HT1080 (cell line): ENCODE results near the gene STXBP2. TPM values are rescaled to one million over a fixed set of nuclear protein-coding genes. Genes with fewer than 3 reads are reported as not detected.
"Not testable (repeated sequence)": the region's sequence is repeated elsewhere in the genome, so short reads cannot be mapped to it uniquely, and the experiment has no call there.

Source experiments
- DNase-seq: peaks from one replicate; pipeline ENCODE4 v3.0.0-alpha.2; 2015; ENCODE audit warnings: low read depth
- total RNA-seq: library from RNA; depleted of rRNA; stranded (reverse); fragments of >200 nt; shearing (Covaris generic); gene quantifications from 2 replicates; pipeline ENCODE4 v1.2.3, GENCODE V29; 2014

The STXBP2 gene
- total RNA-seq, 1 experiment from 2014 or later: 1.1 TPM

DNA sequence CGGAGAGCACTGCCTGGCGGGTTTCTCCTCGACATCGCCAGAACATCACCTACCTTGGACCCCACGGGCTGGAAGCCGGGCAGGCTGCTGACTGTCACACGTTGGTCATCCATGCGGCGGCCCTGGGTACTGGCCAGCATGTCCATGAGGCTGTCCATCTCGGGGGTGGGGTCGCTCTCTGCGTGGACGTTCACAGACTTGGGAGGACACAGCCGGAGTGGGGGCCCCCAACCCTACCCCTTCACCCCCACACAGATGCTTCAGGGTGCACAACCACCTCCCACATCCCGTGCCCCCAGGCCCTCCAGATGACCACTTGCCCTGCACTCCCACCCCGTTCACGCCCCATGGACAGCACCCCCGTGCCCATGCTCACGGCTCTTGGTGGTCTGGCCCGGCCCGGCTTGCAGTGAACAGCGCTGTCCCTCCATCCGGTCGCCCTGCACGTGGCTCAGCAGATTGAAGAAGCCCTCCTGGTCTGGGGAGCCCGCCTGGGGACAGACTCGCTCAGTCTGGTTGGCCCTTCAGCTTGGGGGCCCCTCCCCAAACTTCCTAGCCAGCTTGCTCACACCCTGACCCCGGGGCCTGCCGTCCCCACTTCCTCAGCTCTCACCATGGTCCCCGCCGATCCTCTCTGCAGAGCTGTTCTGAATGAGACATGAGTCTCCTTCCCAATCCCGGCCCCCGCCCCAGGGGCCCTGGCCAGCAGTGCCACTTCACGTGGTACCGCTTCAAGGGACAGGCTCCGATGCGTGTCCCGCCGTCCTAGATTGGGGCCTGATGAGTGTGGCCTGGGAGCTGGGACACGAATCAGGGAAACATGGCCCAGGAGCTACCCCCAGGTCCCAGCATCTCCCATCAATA, 4.3 kb upstream of the STXBP2 start:
- DNase-seq: no peak

DNA sequence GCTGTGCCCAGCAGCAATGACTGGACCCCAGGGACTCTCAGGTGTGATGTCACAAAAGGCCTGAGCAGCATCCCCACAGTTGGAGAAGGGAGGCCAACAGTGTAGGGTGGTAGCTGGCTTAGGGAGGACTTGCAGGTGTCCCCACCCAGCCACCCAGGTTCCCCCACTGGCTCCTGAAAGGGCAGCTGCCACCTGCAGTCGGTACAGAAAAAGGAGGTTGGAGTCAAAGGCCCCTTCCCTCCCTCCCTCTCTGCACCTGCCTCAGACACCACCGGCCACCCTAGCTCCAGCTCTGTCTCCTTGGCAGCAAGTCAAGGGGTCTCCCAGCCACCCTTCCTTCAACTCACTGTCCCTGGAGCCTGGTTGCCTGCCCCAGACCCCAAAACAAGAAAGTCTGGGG, 3.2 kb upstream of the STXBP2 start, which contains the start of gene PCP2:
TSS of gene PCP2 (minus strand) at position 22 of the 400 bp plus-strand sequence. CDS start 262 bp downstream, outside the sequence.
- no peak for DNase-seq

DNA sequence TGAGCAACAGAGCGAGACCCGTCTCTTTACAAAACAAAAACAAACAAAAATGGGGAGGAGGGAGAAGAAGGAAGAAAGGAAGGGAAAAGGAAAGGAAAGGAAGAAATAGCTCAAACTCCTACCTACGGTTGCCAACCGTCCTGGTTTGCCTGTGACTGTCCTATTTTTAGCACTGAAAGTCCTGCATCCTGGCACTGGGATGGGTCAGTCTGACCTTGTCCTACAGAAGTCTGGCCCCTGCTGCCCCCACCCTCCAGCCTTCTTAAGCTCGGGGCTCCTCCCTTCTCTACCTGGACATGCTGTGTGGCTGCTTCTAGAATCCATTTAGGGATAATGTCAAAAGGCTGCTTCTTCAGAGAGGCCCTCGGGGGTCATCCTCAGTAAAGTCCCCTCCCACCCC, 1.2 kb upstream of the STXBP2 start:
- DNase-seq: no peak

DNA sequence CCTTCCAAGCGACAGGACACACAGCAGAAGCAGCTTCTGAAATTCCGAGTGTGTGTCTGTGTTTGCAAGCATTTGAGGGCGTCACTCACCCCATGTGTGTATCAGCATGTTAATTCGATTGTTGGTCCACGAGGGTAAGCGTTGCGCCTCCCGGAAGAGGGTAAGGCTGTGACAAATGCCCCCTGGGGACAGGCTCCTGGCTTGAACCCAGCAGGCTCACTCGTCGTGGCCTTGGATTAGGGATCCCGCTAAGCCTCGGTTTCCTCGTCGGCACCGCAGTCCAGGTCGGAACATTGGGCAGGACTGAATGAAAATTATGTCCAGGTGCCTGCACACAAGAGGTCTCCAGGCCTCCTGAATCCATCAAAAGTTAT, 606 bp upstream of the STXBP2 start:
- no peak for DNase-seq

DNA sequence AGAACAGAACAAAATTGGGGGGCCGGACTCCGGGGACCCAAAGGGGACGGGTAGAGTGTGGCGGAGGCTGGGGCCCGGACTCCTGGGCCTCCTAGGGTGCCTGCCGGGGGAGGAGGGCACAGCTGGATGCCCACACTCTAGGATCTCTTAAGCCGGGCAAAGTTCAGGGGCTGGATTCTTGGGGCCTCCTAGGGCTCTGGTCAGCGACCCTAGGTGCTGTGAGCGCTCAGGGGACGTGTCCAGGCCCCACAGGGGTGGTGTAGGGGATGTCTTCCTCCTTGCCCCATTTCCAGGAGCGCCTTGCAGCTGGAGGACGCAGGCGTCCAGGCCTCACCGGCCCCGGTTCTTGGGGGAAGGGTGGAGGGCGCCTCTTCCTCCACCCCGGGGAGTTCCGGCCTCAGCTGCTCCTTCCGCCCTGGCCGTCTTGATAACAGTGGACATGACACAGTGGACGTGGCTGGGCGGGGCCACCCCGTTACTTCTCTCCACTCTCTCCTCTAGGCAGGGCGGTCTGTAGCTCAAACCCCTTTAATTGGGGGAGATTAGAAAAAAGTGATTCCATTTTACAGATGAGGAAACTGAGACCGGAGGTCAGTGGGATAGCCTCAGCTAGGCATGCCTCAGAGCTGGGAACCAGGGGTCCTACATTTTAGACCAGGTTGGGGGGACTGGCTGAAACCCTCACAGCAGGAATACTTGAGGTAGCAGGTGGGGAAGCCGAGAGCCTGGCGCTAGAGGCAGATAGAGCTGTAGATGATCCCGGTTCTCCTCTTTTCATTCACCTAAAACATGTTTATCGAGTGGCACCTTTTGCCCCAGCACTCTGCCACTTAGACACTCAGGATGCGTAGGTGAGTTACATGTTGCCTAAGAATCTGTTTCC, 705 bp downstream of the STXBP2 start:
- DNase-seq: no peak

DNA sequence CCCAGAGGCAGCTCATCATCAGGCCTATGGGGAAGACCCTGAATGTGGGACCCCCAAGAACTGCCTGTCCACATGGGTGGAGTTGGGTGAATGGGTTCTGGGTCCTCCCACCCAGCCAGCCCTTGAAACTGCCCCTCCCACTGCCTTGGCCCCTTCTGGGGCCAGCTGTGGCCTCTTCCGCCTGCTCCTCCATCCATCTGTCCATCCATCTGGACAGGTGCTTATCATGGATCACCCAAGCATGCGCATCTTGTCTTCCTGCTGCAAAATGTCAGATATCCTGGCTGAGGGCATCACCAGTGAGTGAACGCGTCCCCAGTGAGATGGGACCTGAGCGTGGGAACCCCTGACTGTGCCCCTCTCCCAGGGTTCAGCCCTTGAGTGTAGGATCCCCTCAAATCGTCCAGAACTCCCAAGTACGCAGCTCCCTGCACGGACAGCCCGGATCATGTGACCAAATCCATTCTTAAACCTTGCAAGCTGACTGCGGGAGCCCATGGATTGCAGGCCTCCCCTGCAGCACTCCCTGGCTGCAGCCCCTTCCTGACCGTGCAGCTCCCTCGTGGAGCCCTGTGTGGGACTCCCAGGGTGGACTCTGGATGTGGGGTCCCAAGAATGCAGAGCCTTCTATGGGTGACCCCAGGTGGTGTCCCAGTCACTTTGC, 2.0 kb downstream of the STXBP2 start:
- DNase-seq: no peak

DNA sequence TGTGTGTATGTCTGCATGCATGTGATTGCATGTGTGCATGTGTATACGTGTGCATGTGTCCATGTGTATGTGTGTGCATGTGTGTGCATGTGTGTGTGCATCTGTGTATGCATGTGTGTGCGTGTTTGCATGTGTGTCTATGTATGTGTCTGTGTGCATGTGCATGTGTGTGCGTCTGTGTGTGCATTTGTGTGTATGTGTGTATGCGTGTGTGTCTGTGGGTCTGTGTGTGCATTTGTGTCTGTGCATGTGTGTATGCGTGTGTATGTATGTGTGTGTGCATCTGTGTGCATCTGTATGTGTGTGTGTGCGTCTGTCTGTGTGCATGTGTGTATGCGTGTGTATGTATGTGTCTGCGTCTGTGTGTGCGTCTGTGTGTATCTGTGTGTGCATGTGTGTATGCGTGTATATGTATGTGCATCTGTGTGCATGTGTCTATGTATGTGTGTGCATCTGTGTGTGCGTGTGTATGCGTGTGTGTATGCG, 3.0 kb downstream of the STXBP2 start:
- DNase-seq: no peak

DNA sequence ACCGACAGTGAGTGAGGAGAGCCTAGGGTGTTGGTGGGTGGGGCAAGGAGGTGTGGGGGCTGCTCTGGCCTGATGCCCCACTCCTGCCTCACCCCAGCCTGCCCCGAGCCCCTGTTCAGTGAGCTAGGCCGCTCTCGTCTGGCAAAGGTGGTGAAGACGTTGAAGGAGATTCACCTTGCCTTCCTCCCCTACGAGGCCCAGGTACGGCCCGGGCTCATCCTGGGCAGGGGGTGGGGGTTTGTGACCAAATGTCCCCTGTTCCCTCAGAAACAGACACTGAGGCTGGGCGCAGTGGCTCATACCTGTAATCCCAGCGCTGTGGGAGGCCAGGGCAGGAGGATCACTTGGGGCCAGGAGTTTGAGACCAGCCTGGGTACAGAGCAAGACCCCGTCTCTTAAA, 3.9 kb downstream of the STXBP2 start:
- no peak for DNase-seq

DNA sequence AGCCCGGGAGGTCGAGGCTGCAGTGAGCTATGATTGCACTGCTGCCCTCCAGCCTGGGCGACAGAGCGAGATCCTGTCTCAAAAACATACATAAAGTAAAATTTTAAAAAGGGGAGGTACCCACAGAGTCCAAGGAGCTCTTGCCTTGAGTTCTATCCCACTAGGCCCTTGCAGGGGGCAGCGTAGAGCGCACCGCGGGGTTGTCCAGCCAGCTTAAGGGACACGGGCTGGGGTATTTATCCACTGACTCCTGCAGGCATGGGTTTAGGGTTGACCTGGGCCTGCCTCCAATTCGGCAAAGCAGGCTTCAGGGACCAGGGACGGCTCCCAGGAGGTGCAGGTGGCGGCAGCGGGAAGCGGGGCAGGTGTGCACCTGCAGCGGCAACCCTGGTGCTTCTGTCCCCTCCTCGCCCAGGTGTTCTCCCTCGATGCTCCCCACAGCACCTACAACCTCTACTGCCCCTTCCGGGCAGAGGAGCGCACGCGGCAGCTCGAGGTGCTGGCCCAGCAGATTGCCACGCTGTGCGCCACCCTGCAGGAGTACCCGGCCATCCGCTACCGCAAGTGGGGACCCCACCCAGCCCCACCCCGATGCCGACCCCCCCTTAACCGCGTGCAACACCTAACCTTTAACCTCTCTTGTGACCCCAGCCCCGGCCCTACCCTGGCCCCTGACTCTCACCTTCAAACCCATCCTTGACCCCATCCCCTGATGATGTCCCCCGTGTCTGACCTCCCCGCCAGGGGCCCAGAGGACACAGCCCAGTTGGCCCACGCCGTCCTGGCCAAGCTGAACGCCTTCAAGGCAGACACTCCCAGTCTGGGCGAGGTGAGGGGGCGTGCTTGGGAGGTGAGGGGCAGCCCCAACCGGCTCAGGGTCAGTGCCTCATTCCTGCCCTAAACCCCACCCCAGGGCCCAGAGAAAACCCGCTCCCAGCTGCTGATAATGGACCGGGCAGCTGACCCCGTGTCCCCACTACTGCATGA, 4.7 kb downstream of the STXBP2 start:
- no peak for DNase-seq

DNA sequence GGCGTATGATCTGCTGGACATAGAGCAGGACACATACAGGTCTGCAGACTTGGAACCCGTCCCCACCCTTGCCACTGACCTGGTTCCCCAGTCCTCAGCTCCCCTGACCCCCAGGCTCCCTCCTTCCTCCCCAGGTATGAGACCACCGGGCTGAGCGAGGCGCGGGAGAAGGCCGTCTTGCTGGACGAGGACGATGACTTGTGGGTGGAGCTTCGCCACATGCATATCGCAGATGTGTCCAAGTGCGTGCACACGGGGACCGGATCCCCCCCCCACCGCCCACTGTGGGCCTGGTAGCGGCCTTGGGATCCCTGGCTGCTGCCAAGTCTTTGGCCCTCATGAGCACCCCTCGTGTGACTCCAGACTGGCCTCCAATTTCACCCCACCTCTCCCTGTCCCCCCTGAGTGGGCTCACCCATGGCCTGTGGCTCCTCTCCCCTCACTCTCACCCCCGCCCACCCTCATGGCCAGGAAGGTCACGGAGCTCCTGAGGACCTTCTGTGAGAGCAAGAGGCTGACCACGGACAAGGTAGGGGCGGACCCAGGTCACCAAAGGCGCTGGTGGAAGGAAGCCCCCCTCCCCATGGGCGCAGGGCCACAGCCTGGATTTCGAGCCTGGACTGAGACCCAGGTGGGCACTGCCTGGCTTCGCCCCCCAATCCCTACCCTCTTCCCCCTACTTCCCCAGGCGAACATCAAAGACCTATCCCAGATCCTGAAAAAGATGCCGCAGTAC, 5.6 kb downstream of the STXBP2 start:
- no peak for DNase-seq

DNA sequence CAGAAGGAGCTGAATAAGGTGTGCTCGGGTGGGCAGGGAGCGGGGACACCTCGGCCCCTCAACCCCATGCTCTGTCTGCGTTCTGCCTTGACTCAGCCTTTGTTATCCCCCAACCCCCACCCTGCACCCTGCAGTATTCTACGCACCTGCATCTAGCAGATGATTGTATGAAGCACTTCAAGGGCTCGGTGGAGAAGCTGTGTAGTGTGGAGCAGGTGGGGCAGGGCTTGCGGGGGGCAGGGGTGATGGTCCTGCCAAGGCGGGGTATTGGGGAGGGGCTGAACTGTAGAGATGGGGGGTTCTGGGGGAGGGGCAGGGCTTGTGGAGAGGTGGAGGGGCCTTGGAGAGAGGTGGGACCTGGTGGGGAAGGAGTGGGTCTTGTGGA, 6.1 kb downstream of the STXBP2 start:
- no peak for DNase-seq

DNA sequence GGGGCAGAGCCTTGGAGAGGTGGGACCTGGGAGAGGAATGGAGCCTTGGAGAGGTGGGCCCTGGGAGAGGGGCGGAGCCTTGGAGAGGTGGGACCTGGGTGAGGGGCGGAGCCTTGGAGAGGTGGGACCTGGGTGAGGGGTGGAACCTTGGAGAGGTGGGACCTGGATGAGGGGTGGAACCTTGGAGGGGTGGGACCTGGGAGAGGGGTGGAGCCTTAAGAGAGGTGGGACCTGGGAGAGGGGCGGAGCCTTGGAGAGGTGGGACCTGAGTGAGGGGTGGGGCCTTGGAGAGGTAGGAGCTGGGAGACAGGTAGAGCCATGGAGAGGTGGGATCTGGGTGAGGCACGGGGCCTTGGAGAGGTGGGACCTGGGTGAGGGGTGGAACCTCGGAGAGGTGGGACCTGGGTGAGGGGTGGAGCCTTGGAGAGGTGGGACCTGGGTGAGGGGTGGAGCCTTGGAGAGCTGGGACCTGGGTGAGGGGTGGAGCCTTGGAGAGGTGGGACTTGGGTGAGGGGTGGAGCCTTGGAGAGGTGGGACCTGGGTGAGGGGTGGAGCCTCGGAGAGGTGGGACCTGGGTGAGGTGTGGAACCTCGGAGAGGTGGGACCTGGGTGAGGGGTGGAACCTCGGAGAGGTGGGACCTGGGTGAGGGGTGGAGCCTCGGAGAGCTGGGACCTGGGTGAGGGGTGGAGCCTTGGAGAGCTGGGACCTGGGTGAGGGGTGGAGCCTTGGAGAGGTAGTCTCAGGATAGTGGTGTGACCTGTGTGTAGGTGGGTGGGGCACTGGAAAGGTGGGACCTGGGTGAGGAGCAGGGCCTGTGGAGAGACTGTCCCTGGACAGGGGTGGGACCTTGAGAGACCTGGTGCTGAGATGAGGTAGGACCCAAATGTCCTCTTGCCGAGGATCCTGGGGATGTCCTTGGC, 7.0 kb downstream of the STXBP2 start:
- DNase-seq: not testable (repeated sequence)

DNA sequence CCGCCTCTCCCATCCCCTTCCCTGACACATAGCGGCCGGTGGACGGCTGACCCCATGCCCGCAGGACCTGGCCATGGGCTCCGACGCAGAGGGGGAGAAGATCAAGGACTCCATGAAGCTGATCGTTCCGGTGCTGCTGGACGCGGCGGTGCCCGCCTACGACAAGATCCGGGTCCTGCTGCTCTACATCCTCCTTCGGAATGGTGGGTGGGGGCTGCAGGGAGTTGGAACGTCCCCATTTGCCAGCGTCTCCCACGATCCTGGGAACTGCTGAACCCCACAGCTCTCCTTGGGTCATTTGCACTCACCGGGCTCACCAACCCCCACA, 7.6 kb downstream of the STXBP2 start:
- DNase-seq: no peak

DNA sequence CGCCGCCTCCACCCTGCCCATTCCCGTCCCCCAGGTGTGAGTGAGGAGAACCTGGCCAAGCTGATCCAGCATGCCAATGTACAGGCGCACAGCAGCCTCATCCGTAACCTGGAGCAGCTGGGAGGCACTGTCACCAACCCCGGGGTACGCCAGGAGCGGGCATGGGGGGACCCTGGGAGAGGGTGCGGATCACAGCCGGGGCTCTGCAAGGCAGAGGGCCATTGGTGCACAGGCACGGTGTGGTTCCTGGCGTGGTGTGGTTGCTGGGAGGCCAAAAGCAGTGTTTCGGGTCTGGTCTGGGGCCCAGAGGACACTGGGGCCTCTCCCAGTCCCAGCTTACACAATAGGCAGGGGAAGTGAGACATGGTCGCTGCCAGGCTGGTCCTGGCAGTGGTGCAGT, 8.3 kb downstream of the STXBP2 start:
- DNase-seq: no peak

DNA sequence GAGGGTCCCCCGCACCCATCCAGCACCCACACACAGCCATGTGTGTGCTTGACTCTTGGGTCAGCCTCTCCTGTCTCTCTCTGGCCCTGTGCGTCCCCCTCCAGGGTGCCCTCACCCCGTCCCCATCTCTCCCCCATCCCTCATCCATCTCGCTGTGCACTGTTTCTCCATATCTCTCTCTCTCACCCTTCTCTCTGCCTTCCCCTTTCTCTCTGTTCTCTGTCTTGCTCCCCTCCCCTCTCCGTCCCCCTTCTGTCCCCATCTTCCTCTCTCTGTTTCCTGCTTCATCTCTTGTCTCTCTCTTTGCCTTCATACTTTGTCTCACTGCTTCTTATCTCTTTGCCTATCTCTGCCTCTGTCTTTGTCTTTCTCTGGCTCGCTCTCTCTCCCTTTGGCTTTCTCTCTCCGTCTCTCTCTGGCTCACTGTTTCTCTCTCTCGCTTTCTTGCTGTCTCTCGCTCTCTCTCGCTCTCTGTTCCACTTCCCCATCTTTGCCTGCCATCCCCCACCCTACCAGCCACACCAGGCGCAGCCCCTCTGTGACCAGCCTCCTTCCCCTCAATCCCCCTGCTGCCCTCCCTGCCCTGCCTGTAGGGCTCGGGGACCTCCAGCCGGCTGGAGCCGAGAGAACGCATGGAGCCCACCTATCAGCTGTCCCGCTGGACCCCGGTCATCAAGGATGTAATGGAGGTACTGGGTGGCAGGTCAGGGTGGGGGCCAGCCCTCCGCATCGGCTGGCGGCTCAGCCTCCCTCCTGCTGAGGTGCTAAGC, 8.9 kb downstream of the STXBP2 start:
- DNase-seq: no peak

DNA sequence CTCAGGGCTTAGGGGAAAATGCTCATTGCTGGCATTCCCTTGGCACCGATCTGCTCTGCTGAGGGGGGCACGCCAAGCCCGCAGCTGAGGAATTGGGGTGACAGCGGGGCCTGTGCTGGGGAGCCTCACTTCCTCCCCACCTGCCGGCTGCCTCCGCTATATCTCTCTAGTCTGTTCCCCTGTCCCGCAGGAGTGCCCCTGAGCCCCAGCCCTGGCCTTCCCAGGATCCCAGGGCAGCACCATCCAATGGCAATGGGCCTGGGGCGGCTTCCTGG, 9.5 kb downstream of the STXBP2 start:
- DNase-seq: no peak

DNA sequence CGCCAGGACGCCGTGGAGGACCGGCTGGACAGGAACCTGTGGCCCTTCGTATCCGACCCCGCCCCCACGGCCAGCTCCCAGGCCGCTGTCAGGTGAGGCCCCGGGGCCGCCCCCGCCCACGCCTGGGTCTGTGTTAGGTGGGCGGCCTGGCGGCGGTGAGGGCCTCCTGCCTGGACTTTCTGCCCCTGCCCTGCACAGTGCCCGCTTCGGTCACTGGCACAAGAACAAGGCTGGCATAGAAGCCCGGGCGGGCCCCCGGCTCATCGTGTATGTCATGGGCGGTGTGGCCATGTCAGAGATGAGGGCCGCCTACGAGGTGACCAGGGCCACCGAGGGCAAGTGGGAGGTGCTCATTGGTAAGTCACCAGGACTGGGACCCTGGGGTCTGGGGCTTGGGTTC, 10.2 kb downstream of the STXBP2 start:
- no peak for DNase-seq

DNA sequence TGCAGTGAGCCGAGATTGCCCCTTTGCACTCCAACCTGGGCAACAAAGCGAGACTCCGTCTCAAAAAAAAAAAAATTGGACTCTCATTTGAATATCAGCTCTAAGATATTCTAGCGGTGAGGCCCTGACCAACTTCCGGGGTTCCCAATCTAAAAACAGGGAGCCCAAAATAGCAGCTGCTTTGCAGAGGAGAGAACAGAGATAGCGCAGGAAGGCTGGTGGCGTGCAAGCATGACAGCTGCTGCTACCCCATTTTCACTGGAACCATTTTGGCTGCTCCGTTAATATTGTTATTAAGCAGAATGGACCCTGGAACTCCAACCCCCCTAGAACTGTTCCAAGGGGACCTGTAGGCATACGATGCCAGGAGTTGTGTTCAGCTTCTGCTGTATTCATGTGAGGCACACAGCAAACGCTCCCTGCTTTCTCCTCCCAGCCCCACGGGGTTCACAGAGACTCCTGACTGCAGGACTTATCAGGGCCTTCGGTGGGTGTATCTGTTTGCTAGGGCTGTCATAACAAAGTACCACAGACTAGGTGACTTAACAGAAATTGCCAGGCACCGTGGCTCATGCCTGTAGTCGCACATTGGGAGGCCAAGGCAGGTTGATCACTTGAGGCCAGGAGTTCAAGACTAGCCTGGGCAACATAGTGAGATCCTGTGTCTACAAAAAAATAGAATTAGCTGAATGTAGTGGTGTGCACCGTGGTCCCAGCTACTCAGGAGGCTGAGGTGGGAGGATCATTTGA, 11.5 kb downstream of the STXBP2 start:
- no peak for DNase-seq
